Retinal pigment epithelial cell (primary cell): Measurements from ENCODE around the gene ADGB.
A peak's percentile ranks its signal among the peaks of the same experiment; 100 is the strongest.
"Not testable (repeated sequence)": the region's sequence is repeated elsewhere in the genome, so short reads cannot be mapped to it uniquely, and the experiment has no call there.

Experiments used
- DNase-seq: peaks from one replicate; pipeline ENCODE4 v3.0.0-alpha.2; 2010; ENCODE audit warnings: low read depth
- H3K4me3 ChIP-seq: 2 replicates; pipeline ENCODE4 v1.5.1; 2011; ENCODE audit warnings: mild to moderate bottlenecking, low read length, control low read depth, moderate library complexity
- CTCF ChIP-seq: conservative IDR thresholded peaks from 2 replicates; pipeline ENCODE4 v1.5.1; 2011; ENCODE audit warnings: low read depth, low read length, control low read depth, inconsistent platforms

Gene ADGB

GRCh38 chr6:146795479-146796133 is 196.8 kb downstream of the ADGB start:
- no peak for DNase-seq
- no peak overlapping the region for H3K4me3 ChIP-seq
- TF ChIP-seq CTCF: no peak

GRCh38 chr6:146803167-146803566 is 204.4 kb downstream of the ADGB start:
- H3K4me3 ChIP-seq, DNase-seq: not testable (repeated sequence)

- DNase-seq: no peak
- no peak overlapping the region for H3K4me3 ChIP-seq
- TF ChIP-seq CTCF: no peak
These were observed 204.8 kb downstream of the ADGB start for GRCh38 chr6:146803601-146804000.

GRCh38 chr6:146805546-146806325 is 207.0 kb downstream of the ADGB start:
- no peak for DNase-seq
- H3K4me3 ChIP-seq: no peak overlapping the region
- no peak for TF ChIP-seq CTCF

GRCh38 chr6:146809014-146809413 is 210.2 kb downstream of the ADGB start:
- DNase-seq, H3K4me3 ChIP-seq: not testable (repeated sequence)

GRCh38 chr6:146812811-146813321 is 214.1 kb downstream of the ADGB start:
- not testable (repeated sequence) for H3K4me3 ChIP-seq
- peak; percentile 22 for DNase-seq

- no peak overlapping the region for H3K4me3 ChIP-seq
- no peak for DNase-seq
- TF ChIP-seq CTCF: no peak
These were observed 214.8 kb downstream of the ADGB start for GRCh38 chr6:146813554-146813953.

GRCh38 chr6:146814148-146814750 is 215.5 kb downstream of the ADGB start:
- no peak for TF ChIP-seq CTCF
- DNase-seq: no peak
- no peak overlapping the region for H3K4me3 ChIP-seq

- not testable (repeated sequence) for H3K4me3 ChIP-seq, DNase-seq
These were observed 217.0 kb downstream of the ADGB start for GRCh38 chr6:146815511-146816462.
